Naive thymus-derived CD4-positive, alpha-beta T cell (primary cell): Measurements from ENCODE around the gene MRPL21. TPM values are rescaled to one million over a fixed set of nuclear protein-coding genes. Genes with fewer than 3 reads are reported as not detected.

Experiments used
- ATAC-seq: fragments of 150-1000 bp; cut with Tn5 transposase; 2 replicates; pipeline ENCODE4 v1.10.0; 2021; ENCODE audit warnings: mild to moderate bottlenecking, moderate library complexity
- CTCF ChIA-PET: fragments of 350-600 bp; sonication (Branson Sonifier 250); formaldehyde crosslinking; loops from one replicate; lab custom pipeline; 2021; ENCODE audit warnings: antibody characterized with exemption; lab: Charles Lee
- POLR2A ChIA-PET: fragments of 350-600 bp; sonication (Branson Sonifier 250); formaldehyde crosslinking; loops from one replicate; lab custom pipeline; 2021; ENCODE audit warnings: antibody characterized with exemption, inconsistent platforms; lab: Charles Lee
- DNase-seq, 9 donors: peaks; one replicate each; pipeline versions ENCODE4 v3.0.0 to v3.0.0-alpha.2; 2020 to 2022; ENCODE audit warnings: mixed read lengths in 1 of 9
- H3K27ac ChIP-seq: one replicate; pipeline ENCODE4 v1.7.0; 2013; ENCODE audit warnings: mild to moderate bottlenecking, low read depth, low read length, moderate library complexity
- H3K27me3 ChIP-seq, 2 donors: one replicate each; pipeline ENCODE4 v1.7.0; 2013; ENCODE audit warnings: low read length in 2 of 2, mild to moderate bottlenecking in 2 of 2, moderate library complexity in 2 of 2; ENCODE audit not compliant: control insufficient read depth in 2 of 2, insufficient read depth in 2 of 2
- H3K36me3 ChIP-seq, 3 experiments: 1 replicate in 2 of 3; 2 replicates in 1 of 3; pipeline ENCODE4 v1.7.0; 2013; ENCODE audit warnings: low read length in 3 of 3, mild to moderate bottlenecking in 3 of 3, moderate library complexity in 1 of 3; ENCODE audit not compliant: insufficient read depth in 3 of 3, control insufficient read depth in 2 of 3
- H3K4me1 ChIP-seq, 2 donors: one replicate each; pipeline ENCODE4 v1.7.0; 2013; ENCODE audit warnings: low read length in 2 of 2, mild to moderate bottlenecking in 2 of 2, moderate library complexity in 1 of 2; ENCODE audit not compliant: control insufficient read depth in 2 of 2, insufficient read depth in 2 of 2
- H3K4me3 ChIP-seq: 2 replicates; pipeline ENCODE4 v1.7.0; 2013; ENCODE audit warnings: mild to moderate bottlenecking, low read length
- H3K9me3 ChIP-seq, 3 experiments: 1 replicate in 2 of 3; 2 replicates in 1 of 3; pipeline ENCODE4 v1.7.0; 2013; ENCODE audit warnings: low read length in 3 of 3; ENCODE audit not compliant: control insufficient read depth in 2 of 3
- H3K27ac Mint-ChIP-seq, 9 donors: one replicate each; pipeline ENCODE4 v1.8.0; 2020 to 2022; ENCODE audit warnings: mixed read lengths in 9 of 9, mild to moderate bottlenecking in 8 of 9, moderate library complexity in 5 of 9, inconsistent platforms in 2 of 9
- H3K27me3 Mint-ChIP-seq, 5 donors: one replicate each; pipeline ENCODE4 v1.8.0; 2021 to 2022; ENCODE audit warnings: mixed read lengths in 5 of 5, mild to moderate bottlenecking in 1 of 5
- H3K36me3 Mint-ChIP-seq, 5 donors: one replicate each; pipeline ENCODE4 v1.8.0; 2020 to 2022; ENCODE audit warnings: mixed read lengths in 5 of 5, mild to moderate bottlenecking in 3 of 5, inconsistent platforms in 1 of 5
- H3K4me1 Mint-ChIP-seq, 7 donors: one replicate each; pipeline ENCODE4 v1.8.0; 2020 to 2022; ENCODE audit warnings: mixed read lengths in 7 of 7, mild to moderate bottlenecking in 3 of 7, inconsistent platforms in 1 of 7
- H3K4me3 Mint-ChIP-seq, 10 donors: one replicate each; pipeline ENCODE4 v1.8.0; 2020 to 2022; ENCODE audit warnings: mild to moderate bottlenecking in 10 of 10, mixed read lengths in 10 of 10, moderate library complexity in 6 of 10, inconsistent platforms in 2 of 10
- H3K9me3 Mint-ChIP-seq, 11 donors: one replicate each; pipeline ENCODE4 v1.8.0; 2020 to 2022; ENCODE audit warnings: mixed read lengths in 11 of 11, mild to moderate bottlenecking in 4 of 11, inconsistent platforms in 1 of 11, moderate library complexity in 1 of 11
- intact Hi-C, 2 donors: fragments of 100-400 bp; cut with micrococcal nuclease; formaldehyde crosslinking; loops; one replicate each; pipeline ENCODE4 v1.15.1; 2023
- polyA plus RNA-seq, 2 donors: library from polyadenylated mRNA; unstranded; fragments of 300-500 nt; fragmentation: Illumina TruSeq; gene quantifications; one replicate each; pipeline ENCODE4 v1.2.3, GENCODE V29; 2021
- total RNA-seq, 6 experiments: library from RNA in 5 of 6; stranded (reverse) in 5 of 6; gene quantifications; 1 replicate in 5 of 6; 2 replicates in 1 of 6; pipeline ENCODE4 v1.2.3 and lab custom pipeline; 2021 to 2026

Gene MRPL21
- total and polyA plus RNA-seq, 7 experiments from 2014 or later, result 29.6 to 133 (median 48.4) TPM

DNA sequence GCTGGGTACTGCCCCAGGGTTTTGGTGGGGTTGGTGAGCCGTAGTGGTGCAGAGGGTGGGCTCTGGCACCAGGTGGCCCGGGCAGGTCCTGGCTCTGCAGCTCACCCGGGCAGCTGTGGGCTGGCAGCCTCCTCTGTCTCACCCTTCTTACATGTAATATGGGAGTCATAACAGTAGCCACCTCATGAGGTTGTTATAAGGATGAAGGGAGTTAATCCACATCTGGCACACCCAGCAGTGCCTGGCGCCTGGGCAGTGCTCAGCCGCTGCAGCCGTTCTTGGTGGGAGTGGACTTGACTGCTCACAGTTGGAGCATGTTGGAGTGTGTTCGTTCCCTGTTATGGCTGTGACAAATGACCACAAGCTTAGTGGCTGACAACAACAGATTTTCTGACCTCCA lies 28.7 kb upstream of the MRPL21 start:
- POLR2A ChIA-PET, result interaction anchor here (0.6 kb wide), 1 partner anchor 31 kb away, joined by 5 read pairs; no protein-coding TSS in a partner anchor
- no peaks in the 10 kb centered on the region for H3K4me1 ChIP-seq
- peaks cover 5 to 95% (median 7%) of the 10 kb centered on the region in 3 experiments for H3K36me3 ChIP-seq
- no peaks in the 10 kb centered on the region for H3K27me3 ChIP-seq
- intact Hi-C loops, result no loop called here
- no peak overlapping the region for H3K4me3 Mint-ChIP-seq
- H3K4me1 Mint-ChIP-seq, result peaks cover 0 to 3% (median 0%) of the 10 kb centered on the region in 7 donors
- no peak overlapping the region for H3K27ac Mint-ChIP-seq
- H3K9me3 ChIP-seq, result no peaks in the 10 kb centered on the region
- CTCF ChIA-PET, result no interaction called here
- no peak overlapping the region for H3K27ac ChIP-seq
- H3K9me3 Mint-ChIP-seq, result peaks cover 0 to under 1% (median 0%) of the 10 kb centered on the region in 11 donors
- peaks cover 11 to 42% (median 17%) of the 10 kb centered on the region in 5 donors for H3K36me3 Mint-ChIP-seq
- ATAC-seq (no peak), DNase-seq (no peak)
- H3K4me3 ChIP-seq, result no peak overlapping the region
- H3K27me3 Mint-ChIP-seq, result no peaks in the 10 kb centered on the region

DNA sequence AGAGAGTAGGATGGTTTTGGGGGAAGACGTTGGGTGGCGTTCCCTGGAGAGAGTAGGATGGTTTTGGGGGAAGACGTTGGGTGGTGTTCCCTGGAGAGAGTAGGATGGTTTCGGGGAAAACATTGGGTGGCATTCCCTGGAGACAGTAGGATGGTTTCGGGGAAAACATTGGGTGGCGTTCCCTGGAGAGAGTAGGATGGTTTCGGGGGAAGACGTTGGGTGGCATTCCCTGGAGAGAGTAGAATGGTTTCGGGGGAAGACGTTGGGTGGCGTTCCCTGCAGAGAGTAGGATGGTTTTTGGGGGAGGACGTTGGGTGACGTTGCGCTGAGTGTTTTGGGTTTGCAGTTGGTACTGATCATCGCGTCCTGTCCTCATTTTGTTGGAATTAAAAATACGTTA lies 28.3 kb upstream of the MRPL21 start:
- H3K4me1 ChIP-seq, result no peaks in the 10 kb centered on the region
- no peaks in the 10 kb centered on the region for H3K9me3 ChIP-seq
- no peak overlapping the region for H3K27ac ChIP-seq
- intact Hi-C loops, result no loop called here
- H3K27me3 ChIP-seq, result no peaks in the 10 kb centered on the region
- ChIA-PET CTCF (no interaction called here), POLR2A (interaction anchor here (0.6 kb wide), 1 partner anchor 32 kb away, joined by 5 read pairs; no protein-coding TSS in a partner anchor)
- Mint-ChIP-seq H3K9me3 (peaks cover 0 to 5% (median 0%) of the 10 kb centered on the region in 11 donors), H3K27ac (no peak overlapping the region), H3K36me3 (peaks cover 15 to 42% (median 22%) of the 10 kb centered on the region in 5 donors), H3K4me1 (peaks cover 0 to 3% (median 0%) of the 10 kb centered on the region in 7 donors), H3K27me3 (no peaks in the 10 kb centered on the region), H3K4me3 (no peak overlapping the region)
- H3K4me3 ChIP-seq, result no peak overlapping the region
- no peak for ATAC-seq
- DNase-seq, result no peak
- peaks cover 7 to 95% (median 10%) of the 10 kb centered on the region in 3 experiments for H3K36me3 ChIP-seq

DNA sequence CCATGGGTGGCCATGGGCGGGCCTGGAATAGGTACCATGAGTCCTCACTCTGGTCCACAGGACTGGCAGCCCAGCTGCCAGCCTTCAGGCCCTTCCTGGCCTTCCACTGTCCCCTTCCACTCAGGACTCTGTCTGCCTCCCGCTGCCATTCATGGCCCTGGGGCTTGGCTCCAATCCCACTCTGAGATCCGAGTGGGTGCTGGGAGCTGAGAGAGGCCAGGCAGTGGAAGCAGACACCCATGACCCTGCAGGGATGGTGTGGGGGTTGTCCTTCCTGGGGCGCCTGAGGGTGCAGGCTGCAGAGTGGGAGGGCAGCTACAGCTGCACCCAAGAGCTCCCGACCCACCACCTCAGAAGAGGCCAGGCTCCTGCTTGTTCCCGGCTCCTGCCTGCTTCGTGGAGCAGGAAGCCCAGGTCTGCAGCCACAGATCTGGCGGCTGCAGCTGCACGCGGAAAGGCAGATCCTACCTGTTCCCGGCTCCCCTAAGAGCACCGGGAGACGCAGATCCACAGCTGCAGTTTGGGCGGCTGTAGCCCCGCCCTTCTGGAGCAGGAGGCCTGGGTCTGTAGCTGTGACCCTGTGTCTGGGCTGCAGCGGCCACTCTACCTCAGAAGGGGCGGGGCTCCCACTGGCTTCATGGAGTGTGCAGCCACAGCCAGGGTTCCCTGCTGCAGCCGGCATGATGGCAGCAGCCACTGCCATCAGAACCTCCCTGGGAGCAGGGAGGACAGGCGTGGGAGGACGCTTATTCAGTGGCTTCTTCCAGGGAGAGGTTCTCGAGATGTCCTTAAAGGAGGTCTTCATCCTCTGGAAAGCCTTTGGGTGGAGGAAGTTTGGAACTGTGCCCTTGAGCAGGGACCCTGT lies 27.6 kb upstream of the MRPL21 start:
- DNase-seq (no peak), ATAC-seq (no peak)
- Histone ChIP-seq H3K4me3 (no peak overlapping the region), H3K36me3 (peaks cover 7 to 95% (median 11%) of the 10 kb centered on the region in 3 experiments), H3K27me3 (no peaks in the 10 kb centered on the region), H3K4me1 (no peaks in the 10 kb centered on the region), H3K9me3 (no peaks in the 10 kb centered on the region), H3K27ac (no peak overlapping the region)
- Mint-ChIP-seq H3K27me3 (no peaks in the 10 kb centered on the region), H3K9me3 (peaks cover 0 to 12% (median 2%) of the 10 kb centered on the region in 11 donors), H3K4me3 (no peak overlapping the region), H3K36me3 (peaks cover 15 to 44% (median 28%) of the 10 kb centered on the region in 5 donors), H3K27ac (no peak overlapping the region), H3K4me1 (peaks cover 0 to 3% (median 0%) of the 10 kb centered on the region in 7 donors)
- intact Hi-C loops, result no loop called here
- ChIA-PET POLR2A (no interaction called here), CTCF (no interaction called here)

DNA sequence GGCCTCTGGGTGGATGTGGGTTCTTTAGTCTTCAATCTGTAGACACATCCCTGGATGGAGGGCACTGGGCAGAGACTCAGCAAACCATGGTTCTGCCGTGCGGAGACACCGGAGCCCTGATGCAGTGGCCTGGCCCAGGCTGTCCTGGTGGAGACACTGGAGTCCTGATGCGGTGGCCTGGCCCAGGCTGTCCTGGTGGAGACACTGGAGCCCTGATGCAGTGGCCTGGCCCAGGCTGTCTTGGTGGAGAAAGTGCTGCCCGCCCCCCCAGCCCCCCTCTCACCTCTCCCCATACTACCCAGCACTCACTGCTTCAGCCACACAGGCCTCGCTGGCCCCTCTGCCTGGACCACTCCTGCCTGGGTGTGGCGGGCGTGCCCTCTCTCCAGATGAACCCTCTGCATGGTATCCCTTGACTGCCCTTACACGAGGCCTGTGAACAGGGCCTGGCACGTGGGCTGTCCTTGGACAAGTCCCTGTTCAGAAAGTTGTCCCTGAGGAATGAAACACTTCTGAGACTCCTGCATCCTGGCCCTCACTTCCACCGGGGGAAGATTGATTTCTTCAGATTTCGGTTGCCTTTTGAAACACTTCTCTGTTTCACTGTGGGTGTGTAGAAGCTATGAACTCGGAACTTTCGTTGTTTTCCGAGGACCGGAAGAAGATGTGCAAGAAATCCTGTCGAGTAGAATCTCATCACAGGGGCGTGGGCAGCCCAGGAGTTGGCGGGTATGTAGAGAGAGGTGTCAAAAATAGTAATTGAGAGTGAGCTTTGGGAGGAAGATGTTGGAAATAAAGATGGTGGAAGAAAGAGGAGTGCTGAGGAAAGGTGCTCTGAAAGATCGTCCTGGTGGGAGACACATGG lies 26.3 kb upstream of the MRPL21 start:
- no peak overlapping the region for H3K4me3 Mint-ChIP-seq
- no peak overlapping the region for H3K27ac Mint-ChIP-seq
- CTCF ChIA-PET, result no interaction called here
- Histone ChIP-seq H3K27me3 (no peaks in the 10 kb centered on the region), H3K27ac (no peak overlapping the region), H3K4me1 (no peaks in the 10 kb centered on the region), H3K4me3 (no peak overlapping the region), H3K9me3 (peaks cover 0 to 8% (median 0%) of the 10 kb centered on the region in 3 experiments), H3K36me3 (peaks cover 7 to 95% (median 11%) of the 10 kb centered on the region in 3 experiments)
- intact Hi-C loops, result no loop called here
- H3K27me3 Mint-ChIP-seq, result no peaks in the 10 kb centered on the region
- peaks cover 0 to 6% (median 0%) of the 10 kb centered on the region in 7 donors for H3K4me1 Mint-ChIP-seq
- DNase-seq, result no peak
- no peak for ATAC-seq
- peaks cover 6 to 25% (median 9%) of the 10 kb centered on the region in 11 donors for H3K9me3 Mint-ChIP-seq
- H3K36me3 Mint-ChIP-seq, result peaks cover 20 to 52% (median 39%) of the 10 kb centered on the region in 5 donors
- POLR2A ChIA-PET, result interaction anchor here (0.6 kb wide), 1 partner anchor 141 kb away, joined by 3 read pairs; no protein-coding TSS in a partner anchor

GRCh38 chr11:68929135-68929534 lies 25.5 kb upstream of the MRPL21 start:
- peaks cover 6 to 33% (median 14%) of the 10 kb centered on the region in 11 donors for H3K9me3 Mint-ChIP-seq
- H3K27ac ChIP-seq, result no peak overlapping the region
- no peak overlapping the region for H3K4me3 ChIP-seq
- H3K36me3 Mint-ChIP-seq, result peaks cover 25 to 60% (median 47%) of the 10 kb centered on the region in 5 donors
- H3K4me1 Mint-ChIP-seq, result peaks cover 0 to 6% (median 0%) of the 10 kb centered on the region in 7 donors
- ChIA-PET CTCF (no interaction called here), POLR2A (interaction anchor here (0.6 kb wide), 1 partner anchor 142 kb away, joined by 3 read pairs; no protein-coding TSS in a partner anchor)
- H3K9me3 ChIP-seq, result peaks cover 0 to 16% (median 0%) of the 10 kb centered on the region in 3 experiments
- ATAC-seq (no peak), DNase-seq (no peak)
- no peak overlapping the region for H3K27ac Mint-ChIP-seq
- H3K27me3 Mint-ChIP-seq, result no peaks in the 10 kb centered on the region
- H3K27me3 ChIP-seq, result no peaks in the 10 kb centered on the region
- intact Hi-C loops, result no loop called here
- H3K4me1 ChIP-seq, result no peaks in the 10 kb centered on the region
- H3K4me3 Mint-ChIP-seq, result no peak overlapping the region
- peaks cover 7 to 95% (median 18%) of the 10 kb centered on the region in 3 experiments for H3K36me3 ChIP-seq

GRCh38 chr11:68928136-68928880 lies 24.7 kb upstream of the MRPL21 start:
- intact Hi-C loops, result no loop called here
- DNase-seq (no peak), ATAC-seq (no peak)
- Mint-ChIP-seq H3K36me3 (peaks cover 26 to 64% (median 54%) of the 10 kb centered on the region in 5 donors), H3K27me3 (no peaks in the 10 kb centered on the region), H3K9me3 (peaks cover 6 to 40% (median 17%) of the 10 kb centered on the region in 11 donors), H3K4me3 (no peak overlapping the region), H3K27ac (no peak overlapping the region), H3K4me1 (peaks cover 0 to 6% (median 0%) of the 10 kb centered on the region in 7 donors)
- Histone ChIP-seq H3K36me3 (peaks cover 7 to 95% (median 19%) of the 10 kb centered on the region in 3 experiments), H3K4me1 (no peaks in the 10 kb centered on the region), H3K4me3 (no peak overlapping the region), H3K27ac (no peak overlapping the region), H3K9me3 (peaks cover 0 to 17% (median 0%) of the 10 kb centered on the region in 3 experiments), H3K27me3 (no peaks in the 10 kb centered on the region)
- ChIA-PET POLR2A (no interaction called here), CTCF (no interaction called here)
